Fibroblast of pulmonary artery (primary cell): ENCODE results near the gene DLK1.

Experiments used
- DNase-seq: peaks from one replicate; pipeline ENCODE4 v3.0.0-alpha.2; 2010; ENCODE audit warnings: low read depth
- H3K4me3 ChIP-seq: replicated peaks from 2 replicates; pipeline ENCODE4 v1.5.1; 2011; ENCODE audit warnings: low read depth, mild to moderate bottlenecking, control low read depth, low read length, moderate library complexity
- CTCF ChIP-seq: IDR thresholded peaks from 2 replicates; pipeline ENCODE4 v1.5.1; 2011; ENCODE audit warnings: mild to moderate bottlenecking, control low read depth, low read length, inconsistent platforms; ENCODE audit errors: missing control alignments

Gene DLK1

GRCh38 chr14:100738269-100738691 is 11.6 kb downstream of the DLK1 start:
- no peak for DNase-seq
- H3K4me3 ChIP-seq = no peak overlapping the region
- TF ChIP-seq CTCF = no peak

- H3K4me3 ChIP-seq = no peak overlapping the region
- DNase-seq = no peak
- TF ChIP-seq CTCF = no peak
These were observed 12.0 kb downstream of the DLK1 start for GRCh38 chr14:100738704-100739131.

- no peak for DNase-seq
- no peak overlapping the region for H3K4me3 ChIP-seq
- TF ChIP-seq CTCF = no peak
These were observed 12.6 kb downstream of the DLK1 start for GRCh38 chr14:100739306-100739705.

- DNase-seq = no peak
- no peak overlapping the region for H3K4me3 ChIP-seq
- TF ChIP-seq CTCF = no peak
These were observed 13.6 kb downstream of the DLK1 start for GRCh38 chr14:100740196-100740825.

- no peak overlapping the region for H3K4me3 ChIP-seq
- TF ChIP-seq CTCF = no peak
- no peak for DNase-seq
These were observed 14.2 kb downstream of the DLK1 start for GRCh38 chr14:100740929-100741328.

- DNase-seq = no peak
- TF ChIP-seq CTCF = no peak
These were observed 15.3 kb downstream of the DLK1 start for GRCh38 chr14:100741966-100742365.

GRCh38 chr14:100746326-100746725 is 19.6 kb downstream of the DLK1 start:
- H3K4me3 ChIP-seq = no peak overlapping the region
- no peak for TF ChIP-seq CTCF
- DNase-seq = no peak

More at GRCh38 chr14:100741966-100742365, 15.3 kb downstream of the DLK1 start:
- H3K4me3 ChIP-seq = no peak overlapping the region
